A673 (cell line): ENCODE results near the gene PPP1R13B.

Experiments used
- EZH2 ChIP-seq: fragments of 200-600 bp; sonication (generic); IDR thresholded peaks from 2 replicates; pipeline ENCODE4 v1.6.1; 2017; ENCODE audit warnings: borderline replicate concordance, low read depth, mild to moderate bottlenecking, mixed read lengths, antibody characterized with exemption, low read length; ENCODE audit not compliant: poor library complexity, severe bottlenecking
- TF ChIP-seq, protein P1 (sequence below): fragments of 300-800, 200-600 bp; sonication (generic); conservative IDR thresholded peaks from 2 replicates; pipeline ENCODE4 v1.5.1; 2017; ENCODE audit warnings: low read depth, mild to moderate bottlenecking, antibody characterized with exemption, low read length, moderate library complexity, mixed read lengths

GRCh38 chr14:103836976-103837725 is 10.2 kb downstream of the PPP1R13B start:
- TF ChIP-seq, protein P1, sequence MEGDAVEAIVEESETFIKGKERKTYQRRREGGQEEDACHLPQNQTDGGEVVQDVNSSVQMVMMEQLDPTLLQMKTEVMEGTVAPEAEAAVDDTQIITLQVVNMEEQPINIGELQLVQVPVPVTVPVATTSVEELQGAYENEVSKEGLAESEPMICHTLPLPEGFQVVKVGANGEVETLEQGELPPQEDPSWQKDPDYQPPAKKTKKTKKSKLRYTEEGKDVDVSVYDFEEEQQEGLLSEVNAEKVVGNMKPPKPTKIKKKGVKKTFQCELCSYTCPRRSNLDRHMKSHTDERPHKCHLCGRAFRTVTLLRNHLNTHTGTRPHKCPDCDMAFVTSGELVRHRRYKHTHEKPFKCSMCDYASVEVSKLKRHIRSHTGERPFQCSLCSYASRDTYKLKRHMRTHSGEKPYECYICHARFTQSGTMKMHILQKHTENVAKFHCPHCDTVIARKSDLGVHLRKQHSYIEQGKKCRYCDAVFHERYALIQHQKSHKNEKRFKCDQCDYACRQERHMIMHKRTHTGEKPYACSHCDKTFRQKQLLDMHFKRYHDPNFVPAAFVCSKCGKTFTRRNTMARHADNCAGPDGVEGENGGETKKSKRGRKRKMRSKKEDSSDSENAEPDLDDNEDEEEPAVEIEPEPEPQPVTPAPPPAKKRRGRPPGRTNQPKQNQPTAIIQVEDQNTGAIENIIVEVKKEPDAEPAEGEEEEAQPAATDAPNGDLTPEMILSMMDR, result no peak
- TF ChIP-seq EZH2, result no peak
